Iris pigment epithelial cell (primary cell): Measurements from ENCODE around the gene SERPINB6.
A peak's percentile ranks its signal among the peaks of the same experiment; 100 is the strongest.
"Not testable (repeated sequence)": the region's sequence is repeated elsewhere in the genome, so short reads cannot be mapped to it uniquely, and the experiment has no call there.

ENCODE experiments used
- DNase-seq: peaks from one replicate; pipeline ENCODE4 v3.0.0-alpha.2; 2011; ENCODE audit warnings: low read depth

SERPINB6 gene

DNA sequence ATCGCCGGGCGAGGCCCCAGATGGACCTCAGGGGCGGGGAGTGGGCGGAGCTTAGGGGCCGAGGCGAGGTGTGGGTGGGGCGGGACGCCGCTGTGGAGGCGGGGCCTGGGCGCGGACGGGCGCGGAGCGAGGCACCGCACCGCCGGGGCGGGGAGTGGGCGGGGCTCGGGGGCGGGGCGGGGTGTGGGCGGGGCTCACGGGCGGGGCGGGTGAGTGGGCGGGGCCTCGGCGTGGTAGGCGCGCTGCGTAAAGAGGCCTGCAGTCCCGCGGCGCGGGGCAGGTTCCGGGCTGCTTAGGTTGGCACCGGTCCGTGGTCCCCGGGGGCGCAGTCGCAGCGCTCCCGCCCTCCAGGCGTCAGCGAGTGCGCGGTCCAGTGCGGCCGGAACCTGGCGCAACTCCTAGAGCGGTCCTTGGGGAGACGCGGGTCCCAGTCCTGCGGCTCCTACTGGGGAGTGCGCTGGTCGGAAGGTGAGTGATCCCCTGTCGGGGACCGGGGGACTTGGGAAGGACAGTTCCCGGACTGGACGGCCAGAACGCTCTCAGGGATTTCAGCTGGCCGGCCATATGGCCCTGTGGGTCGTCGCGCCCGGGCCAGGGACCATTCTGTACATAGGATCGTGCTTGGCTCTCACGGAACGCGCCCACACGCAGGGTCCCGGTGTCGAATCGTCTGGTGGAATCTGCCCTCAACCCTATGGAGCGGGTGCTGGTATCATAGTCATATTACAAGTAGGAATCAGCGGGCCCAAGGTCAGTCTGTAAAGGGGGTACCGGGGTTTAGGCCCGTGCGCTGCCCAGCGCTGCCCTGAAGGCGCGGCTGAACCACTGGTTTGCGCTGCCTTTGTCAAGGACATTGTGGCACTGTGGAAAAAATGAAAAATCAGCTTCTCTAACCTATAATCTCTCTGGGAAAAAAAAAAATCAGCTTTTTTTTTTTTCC lies 28.5 kb upstream of the SERPINB6 start, which contains the start of gene NQO2:
Gene NQO2, plus strand, starts transcription at position 277 of the 940 bp plus-strand sequence. CDS start 6,659 bp downstream, outside the sequence.
- peak; percentile 78 for DNase-seq

DNA sequence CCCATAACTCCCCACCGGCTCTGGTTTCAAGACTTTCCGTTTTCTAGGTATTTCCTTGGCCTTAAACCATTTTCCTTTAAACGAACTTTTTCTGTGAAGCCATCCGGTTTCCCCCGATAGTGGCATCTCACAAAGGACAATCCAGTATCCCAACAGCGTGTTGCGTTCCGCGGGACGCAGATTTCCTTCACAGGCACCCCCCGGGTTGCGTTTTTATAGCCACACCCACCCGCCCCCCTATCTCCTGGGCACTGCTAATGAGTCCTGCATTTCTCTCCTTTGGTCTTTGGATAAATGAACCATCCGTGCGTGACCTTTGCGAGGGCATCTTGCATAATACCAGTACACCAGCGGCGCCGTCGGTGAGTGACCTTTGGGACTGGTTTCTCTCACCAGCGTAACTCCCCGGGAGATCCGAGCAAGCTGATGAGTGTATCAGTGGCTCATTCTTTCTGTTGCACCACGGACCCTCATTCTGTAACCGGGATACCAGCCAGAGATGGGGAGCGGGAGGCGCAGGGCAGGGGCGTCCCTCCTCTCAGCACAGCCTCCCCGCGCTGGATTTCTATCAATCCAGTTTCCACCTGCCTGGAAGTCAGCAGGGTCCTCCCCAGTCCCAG lies 27.7 kb upstream of the SERPINB6 start:
- DNase-seq, result peak; percentile 82

DNA sequence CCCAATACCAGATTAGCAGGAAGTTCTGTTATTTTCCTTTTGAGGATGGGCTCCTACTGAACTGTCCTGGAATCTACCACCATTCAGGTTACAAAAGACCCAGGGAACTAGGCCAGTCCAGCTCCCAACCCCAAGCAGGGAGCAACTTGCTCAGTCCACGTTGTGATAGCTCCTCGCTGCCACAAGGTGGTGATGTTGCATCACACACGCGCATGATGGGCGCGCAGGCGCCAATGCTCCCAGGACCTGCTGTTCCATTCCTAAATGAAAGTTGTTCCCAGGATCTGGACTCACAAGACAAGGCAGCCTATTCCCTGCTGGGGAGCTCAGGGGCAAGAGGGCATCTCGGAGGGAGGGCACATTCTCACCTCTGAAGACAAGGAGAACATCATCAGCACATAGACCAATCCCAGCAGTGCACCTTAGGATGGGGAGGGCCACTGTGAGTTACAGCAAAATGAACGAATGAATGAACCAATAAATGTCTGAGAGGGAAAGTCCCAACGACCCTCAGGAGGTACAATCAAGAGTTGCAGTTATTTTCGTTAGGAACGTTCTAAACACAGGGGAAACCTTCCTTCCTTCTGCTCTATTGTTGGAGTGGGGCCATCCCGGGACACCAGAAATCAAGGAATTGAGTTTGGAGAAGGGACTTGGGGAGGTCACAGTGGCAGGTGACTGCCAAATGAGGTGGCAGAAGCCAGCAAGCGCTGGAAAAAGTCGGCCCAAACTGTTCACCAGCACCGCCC lies 27.1 kb upstream of the SERPINB6 start:
- DNase-seq, result not testable (repeated sequence)

DNA sequence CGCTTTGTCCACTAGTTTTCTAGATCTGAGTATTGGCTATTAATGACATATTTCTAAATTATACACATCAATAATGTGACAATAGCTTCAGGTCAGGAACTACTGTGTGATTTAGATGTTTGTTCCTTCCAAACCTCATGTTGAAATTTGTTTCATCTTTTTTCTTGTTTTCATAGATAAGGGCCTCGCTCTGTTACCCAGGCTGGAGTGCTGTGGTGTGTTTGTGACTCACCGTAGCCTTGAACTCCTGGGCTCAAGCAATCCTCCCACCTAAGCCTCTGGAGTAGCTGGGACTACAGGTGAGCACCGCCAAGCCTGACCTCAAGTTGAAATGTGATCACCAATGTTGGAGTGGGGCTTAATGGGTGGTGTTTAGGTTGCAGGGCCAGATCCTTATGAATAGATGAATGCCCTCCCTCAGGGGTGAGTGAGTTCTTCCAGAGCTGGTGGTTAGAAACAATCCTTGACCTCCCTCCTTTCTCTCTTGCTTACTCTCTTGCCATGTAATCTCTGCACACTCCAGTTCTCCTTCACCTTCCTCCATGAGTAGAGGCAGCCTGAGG lies 22.5 kb upstream of the SERPINB6 start:
- DNase-seq, result no peak

DNA sequence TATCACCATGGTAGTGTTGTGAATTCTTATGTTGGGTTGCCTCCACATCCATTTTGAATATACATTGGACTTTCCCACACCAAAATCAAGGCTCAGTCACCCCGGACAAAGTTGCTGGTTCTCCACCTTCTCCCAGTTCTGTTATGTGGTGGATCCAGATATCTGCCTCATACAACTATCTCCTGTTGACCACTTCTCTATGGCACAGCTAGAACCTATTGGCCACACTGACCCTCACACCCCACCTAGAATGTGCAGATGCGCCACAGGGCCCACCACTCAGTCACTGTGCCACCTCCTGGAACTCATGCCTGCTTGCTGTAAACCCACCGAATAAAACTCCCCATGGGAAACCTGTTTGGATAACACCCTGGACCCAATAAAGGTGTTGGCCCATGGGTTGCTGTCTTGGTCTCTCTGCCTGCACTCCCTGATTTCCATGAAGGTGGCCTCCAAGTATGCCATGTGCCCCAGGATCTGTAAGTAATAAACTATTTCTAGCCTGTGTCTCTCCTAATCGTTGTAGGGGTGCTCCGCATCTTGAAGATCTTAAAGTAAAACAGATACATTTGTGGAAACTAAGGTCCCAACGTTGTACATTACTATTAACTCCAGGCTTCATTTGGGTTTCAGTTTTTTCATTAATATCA lies 21.1 kb upstream of the SERPINB6 start:
- no peak for DNase-seq

DNA sequence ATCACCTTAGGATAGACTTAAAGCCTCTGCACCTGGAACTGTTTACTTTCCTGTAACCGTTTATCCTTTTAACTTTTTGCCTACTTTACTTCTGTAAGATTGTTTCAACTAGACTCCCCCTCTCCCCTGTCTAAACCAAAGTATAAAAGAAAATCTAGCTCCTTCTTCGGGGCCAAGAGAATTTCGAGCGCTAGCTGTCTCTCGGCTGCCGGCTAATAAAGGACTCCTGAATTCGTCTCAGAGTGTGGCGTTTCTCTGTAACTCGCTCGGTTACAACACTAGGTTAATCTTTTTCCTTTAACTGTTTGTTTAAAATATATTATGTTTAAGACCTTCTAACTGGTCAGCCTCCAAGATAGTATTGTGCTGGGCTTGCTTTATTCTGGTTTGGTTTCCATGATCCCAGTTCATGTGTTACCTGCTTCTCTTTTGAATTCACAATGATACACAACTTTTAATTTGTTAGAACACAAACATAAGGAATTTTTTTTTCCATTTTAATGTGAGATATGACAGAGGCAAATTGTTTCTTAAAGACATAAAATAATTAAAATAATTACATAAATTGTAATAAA lies 19.7 kb upstream of the SERPINB6 start:
- DNase-seq, result no peak

DNA sequence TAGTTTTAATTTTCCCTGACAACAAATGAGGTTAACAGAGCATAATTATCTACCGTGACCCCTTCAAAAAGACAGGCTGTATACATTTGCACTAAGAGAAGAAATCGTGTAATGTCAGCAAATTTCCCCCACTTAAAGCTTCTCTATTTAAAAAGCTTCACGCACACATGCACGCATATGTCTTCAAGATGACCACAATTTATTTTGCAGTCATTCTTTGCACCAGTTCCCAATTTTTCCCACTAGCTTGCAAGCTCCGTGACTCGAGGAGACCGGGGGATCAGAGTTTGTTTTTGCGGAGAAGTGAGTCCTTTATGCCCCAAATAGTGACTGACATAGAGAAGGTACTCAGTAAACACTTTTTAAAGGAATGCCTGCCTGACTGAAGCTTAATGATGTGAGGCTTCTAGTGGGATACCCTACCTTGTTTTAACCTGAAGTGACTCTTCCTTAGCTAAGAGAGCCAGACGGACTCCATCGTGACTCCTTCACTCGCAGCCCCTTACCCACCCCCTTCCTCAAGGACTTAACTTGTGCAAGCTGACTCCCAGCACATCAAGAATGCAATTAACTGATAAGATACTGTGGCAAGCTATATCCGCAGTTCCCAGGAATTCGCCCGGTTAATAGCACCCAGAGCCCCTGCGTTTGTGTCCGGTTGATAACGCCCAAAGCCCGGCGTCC lies 19.0 kb upstream of the SERPINB6 start:
- peak; percentile 37 for DNase-seq

DNA sequence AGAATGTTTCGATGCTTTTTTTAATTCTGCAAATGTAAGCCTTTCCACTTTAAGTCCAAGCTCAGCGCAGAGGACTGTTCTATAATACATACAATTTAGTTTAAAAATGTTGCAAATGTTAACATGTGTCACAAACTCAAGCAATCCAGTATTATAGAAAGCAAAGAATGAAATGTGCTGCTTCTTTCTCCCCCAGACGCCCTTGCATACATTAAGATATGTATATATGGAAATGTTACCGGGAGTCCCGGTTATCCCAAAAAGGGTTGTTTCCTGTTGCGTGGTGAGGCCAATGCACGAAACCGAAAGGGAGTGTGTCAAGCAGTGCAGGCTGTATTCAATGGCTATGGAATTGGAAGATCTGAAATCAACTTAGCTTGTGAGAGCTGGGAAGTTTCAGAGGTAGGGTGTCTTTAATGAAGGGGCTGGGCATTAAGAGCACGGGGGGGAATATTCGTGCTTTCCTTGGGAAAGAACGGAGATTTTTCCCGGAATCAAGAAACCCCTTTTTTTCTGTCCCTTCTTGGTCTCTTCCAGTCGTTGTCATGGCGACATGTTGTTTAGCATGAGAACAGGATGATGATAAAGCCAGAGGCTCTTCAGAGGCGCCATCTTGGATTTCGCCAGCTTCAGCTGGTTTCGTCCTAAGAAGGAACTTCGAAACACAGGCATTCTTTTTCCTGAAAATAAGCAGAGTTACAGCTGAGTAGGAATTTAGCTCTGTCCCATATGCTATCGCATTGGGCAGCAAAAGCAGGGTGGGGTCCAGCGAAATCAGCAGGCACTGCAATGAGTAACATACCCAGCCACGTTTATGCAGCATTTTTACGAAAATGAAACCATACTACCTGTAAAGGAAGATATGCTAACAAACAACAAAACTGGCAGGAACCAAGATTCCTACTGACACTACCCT lies 18.2 kb upstream of the SERPINB6 start:
- peak; percentile 98 for DNase-seq

DNA sequence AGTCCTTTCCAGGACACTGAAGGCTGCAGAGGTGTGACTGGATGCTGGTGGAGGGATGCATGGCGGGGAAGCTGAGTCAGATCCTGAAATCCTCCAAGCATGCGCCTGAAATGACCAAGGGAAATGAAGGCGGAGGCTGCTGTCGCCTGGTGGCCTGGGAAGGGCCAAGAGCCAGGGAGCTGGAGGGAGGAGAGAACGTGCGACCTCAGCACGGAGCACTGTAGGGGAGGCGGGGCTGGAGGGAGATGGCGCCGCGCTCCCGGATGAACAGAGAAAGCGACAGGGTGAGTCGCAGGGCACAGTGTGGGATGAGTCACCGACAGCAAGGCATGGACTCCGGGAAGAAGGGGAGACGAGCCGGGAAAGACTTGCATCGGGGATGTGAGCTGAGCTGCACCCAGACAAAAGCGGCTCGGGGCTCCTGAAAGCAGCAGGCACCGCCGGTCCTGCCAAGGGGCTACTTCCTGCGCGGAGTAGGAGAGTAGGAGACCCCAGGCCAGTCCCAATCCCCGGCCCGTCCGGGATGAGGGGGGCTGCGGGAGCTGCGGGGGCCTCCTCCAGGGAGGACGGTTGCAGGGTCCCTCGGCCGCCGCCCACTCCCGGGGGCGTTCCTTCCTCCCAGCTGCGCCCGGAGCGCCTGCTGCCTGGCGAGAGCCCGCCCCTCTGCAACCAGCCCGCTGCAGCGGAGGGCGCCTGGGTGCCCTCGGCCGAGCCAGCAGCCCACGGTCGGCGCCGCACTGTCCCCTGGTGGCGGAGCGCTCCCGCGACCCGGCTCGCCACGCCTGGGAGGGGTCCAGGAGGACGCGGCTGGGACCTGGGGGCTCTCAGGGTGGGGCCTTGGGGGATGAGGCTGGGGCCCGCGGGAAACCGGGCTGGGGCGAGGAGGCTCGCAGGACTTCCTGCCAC lies 17.3 kb upstream of the SERPINB6 start:
- DNase-seq, result peak; percentile 91

DNA sequence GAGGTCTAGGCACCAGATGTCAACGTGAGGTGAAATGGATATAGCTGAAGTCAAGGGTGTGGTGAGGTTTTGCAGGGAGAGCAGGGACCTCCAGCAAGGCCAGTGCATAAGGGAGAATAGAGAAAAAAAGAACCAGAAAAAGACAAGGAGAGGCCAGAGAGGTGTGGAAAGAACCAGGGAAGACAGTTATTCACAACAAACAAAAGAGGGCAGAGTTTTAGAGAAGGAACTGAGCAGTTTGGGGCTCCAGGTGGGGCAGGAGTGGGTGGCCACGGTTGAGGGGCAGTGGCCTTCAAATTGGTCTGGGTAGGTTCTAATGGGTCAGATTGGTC lies 16.7 kb upstream of the SERPINB6 start:
- no peak for DNase-seq

DNA sequence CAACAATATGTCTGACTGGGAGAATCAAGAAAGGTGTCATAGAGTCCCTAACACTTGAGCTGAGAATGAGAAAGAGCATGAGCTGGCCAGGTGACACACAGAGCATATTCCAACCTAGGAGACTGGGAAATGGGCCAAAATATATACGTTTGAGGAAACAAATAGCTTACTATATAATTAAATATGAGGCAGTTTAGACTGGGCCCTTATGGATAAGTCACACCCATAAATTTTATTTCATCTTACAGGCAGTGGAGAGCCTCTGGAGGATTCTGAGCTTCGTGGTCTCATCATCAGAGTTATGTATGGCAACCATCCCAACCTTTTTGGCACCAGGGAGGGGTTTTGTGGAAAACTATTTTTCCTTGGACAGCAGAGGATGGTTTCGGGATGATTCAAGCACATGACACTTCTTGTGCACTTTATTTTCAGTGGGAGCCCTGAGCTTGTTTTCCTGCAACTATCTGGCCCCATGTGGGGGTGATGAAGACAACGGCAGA lies 15.4 kb upstream of the SERPINB6 start:
- DNase-seq, result peak; percentile 47

DNA sequence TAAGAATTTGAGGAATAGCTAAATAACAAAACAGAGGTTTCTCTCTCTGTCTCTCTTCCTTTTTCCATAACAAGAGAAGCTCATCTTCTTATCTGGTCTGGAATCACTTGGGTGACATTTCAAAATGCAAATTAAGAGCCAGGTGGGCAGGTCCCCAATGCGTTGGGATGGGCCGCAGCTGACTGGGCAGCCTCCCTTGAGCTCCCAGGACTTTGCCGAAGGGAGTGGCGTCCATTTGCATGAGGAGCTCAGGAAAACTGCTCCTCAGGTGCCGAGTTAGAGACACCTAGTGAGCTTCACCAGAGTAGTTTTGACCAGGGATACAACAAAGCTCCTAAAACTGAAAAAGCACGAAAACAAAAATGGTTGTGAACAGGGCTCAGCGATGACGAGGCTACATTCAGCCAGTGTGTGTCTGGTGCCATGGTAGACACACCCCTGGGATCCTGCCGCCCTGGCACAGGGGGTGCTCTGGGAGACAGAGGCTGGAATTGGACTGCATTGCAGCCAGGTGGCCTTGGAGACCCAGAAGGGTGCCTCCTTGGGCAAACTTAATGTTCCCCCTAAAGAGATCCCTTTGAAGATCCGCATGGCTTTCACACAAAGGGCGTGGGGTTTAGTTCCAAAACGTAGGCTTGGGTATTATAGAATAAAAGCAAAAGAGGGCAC lies 13.5 kb upstream of the SERPINB6 start:
- no peak for DNase-seq

DNA sequence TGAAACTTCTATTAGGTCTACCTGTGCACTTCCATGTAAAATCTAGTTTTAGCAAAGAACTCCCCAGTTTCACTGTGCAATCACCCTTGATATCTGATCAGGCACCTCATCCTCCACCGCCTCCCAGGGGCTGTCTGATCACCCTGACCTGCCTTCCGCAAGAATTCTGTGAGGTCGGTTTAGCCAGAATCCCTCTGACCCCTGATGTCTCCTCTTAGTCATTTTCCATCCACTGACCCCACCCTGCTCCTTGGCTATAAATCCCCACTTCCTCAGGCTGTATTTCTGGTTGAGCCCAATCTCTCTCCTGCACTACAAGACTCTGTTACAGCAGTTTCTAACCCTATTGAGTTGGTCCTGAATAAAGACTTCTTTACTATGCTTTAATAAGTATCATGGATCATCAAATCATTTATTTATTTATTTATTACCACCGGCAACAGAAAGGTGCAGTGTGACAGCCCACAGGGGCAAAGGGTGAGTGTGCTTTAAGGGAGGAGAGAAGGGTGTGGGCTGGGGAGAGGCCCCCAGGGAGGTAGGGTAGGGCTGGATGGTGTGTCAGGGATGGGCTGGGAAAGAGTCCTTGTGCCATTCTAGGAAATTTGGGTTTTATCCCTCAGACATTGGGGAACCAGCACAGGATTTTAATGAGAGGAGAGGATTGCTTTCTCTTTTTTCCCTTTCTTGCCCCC lies 11.2 kb upstream of the SERPINB6 start:
- no peak for DNase-seq

DNA sequence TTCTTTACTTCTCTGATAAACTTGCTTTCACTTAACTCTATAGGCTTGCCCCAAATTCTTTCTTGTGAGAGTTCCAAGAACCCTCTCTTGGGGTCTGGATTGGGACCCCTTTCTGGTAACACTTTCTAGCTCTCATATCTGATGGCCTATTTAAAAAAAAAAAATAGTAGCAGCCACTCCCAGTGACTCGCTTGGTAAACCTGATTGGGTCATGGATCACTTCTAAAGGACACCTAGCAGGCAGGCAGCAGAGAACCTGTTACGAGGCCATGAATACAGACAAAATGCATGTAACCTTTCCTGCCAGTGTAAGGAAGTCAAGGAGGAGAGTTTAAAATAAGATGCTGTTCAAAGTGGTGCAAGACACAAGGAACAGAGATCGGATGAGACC lies 9.1 kb upstream of the SERPINB6 start:
- no peak for DNase-seq

DNA sequence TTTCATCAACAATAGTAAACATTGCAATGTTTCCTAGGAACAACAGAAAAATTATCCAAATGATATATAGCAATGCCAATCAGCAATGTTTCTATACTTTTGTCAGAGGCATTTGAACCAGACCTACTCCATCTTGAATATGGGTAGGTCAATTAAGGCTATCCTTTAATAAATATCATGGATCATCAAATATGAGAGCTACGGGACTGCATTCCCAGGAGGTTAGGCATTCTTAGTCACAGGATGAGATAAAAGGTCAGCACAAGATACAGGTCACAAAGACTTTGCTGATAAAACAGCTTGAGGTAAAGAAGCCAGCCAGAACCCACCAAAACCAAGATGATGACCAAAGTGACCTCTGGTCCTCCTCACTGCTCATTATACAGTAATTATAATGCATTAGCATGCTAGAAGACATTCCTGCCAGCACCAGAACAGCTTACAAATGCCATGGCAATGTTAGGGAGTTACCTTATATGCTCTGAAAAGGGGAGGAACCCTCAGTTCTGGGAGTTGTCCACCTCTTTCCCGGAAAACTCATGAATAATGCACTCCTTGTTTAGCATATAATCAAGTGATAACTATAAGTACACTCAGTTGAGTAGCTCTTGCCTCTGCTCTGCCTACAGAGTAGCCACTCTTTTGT lies 8.6 kb upstream of the SERPINB6 start:
- DNase-seq, result no peak

DNA sequence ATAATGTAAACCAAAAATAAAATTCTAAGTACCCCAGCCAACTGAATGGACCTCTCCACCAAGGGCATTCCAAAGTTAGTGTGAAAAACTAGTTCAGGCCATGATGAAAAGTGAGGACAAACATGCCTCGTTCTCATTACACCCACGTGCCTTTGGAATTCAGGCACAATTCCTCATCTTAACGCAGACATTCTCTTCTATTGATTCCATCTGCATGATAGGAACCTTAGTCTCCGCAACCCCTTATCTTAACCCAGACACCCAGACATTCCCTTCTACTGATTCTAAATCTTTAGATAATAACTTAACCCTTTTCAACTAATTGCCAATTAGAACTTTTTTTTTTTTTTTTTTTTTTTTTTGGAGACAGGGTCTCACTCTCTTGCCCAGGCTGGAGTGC lies 7.6 kb upstream of the SERPINB6 start:
- DNase-seq, result no peak
